ENCODE measurements around the gene FRMD5.

The FRMD5 gene

DNA sequence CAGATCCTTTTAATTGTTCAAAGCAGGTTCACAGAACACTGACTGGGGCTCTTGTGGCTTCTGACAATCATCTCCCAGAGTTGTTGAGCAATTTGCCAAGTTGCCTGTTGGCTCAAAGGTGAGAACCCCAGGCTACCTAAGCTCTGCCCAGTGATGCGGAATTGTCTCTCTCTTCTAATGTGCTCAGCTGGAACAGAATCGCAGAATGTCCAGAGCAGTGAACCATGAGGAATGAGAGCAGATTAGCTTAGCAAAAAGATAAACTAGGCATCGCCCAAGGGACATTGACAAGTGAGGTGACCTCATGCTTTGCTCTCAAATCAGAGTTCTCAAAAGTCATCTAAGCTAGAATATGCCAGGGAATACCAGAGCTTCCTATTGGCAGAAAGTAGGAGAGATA is 220.2 kb downstream of the FRMD5 start:
- H3K4me3 ChIP-seq (ENCODE audit: low read length), result no peak overlapping the region
- H3K9me3 ChIP-seq (ENCODE audit: control insufficient read depth, insufficient read depth, low read length), result no peaks in the 10 kb centered on the region
- TF ChIP-seq, protein P1, sequence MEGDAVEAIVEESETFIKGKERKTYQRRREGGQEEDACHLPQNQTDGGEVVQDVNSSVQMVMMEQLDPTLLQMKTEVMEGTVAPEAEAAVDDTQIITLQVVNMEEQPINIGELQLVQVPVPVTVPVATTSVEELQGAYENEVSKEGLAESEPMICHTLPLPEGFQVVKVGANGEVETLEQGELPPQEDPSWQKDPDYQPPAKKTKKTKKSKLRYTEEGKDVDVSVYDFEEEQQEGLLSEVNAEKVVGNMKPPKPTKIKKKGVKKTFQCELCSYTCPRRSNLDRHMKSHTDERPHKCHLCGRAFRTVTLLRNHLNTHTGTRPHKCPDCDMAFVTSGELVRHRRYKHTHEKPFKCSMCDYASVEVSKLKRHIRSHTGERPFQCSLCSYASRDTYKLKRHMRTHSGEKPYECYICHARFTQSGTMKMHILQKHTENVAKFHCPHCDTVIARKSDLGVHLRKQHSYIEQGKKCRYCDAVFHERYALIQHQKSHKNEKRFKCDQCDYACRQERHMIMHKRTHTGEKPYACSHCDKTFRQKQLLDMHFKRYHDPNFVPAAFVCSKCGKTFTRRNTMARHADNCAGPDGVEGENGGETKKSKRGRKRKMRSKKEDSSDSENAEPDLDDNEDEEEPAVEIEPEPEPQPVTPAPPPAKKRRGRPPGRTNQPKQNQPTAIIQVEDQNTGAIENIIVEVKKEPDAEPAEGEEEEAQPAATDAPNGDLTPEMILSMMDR (IDR thresholded peaks at IDR 0.05; ENCODE audit: low read depth, low read length, poor library complexity, severe bottlenecking), result no peak
- TF ChIP-seq EZH2phosphoT487 (IDR thresholded peaks at IDR 0.05; ENCODE audit: borderline replicate concordance, low read length), result no peak
- peaks cover 7% of the 10 kb centered on the region; the same call in 1 of the 2 replicates for H3K27me3 ChIP-seq (ENCODE audit: control insufficient read depth, low read length)
- H3K4me1 ChIP-seq (ENCODE audit: control insufficient read depth, low read length), result peaks cover 7% of the 10 kb centered on the region; the same call in 1 of the 2 replicates
- no peak overlapping the region for H3K27ac ChIP-seq (ENCODE audit: low read depth, low read length)
- no peaks in the 10 kb centered on the region for H3K79me2 ChIP-seq (ENCODE audit: control insufficient read depth, low read length)
- no peaks in the 10 kb centered on the region for H3K36me3 ChIP-seq (ENCODE audit: control insufficient read depth, low read length)
- no peaks in the 10 kb centered on the region for H3F3A ChIP-seq (ENCODE audit: control insufficient read depth, insufficient read depth)
- no peaks in the 10 kb centered on the region for H3K9me2 ChIP-seq (replicated peaks; ENCODE audit: control insufficient read depth, low read length)
- no peaks in the 10 kb centered on the region for H4K20me1 ChIP-seq (ENCODE audit: control insufficient read depth, insufficient read depth, low read depth, low read length)
- no peak overlapping the region for H3K4me2 ChIP-seq (ENCODE audit: low read length)

DNA sequence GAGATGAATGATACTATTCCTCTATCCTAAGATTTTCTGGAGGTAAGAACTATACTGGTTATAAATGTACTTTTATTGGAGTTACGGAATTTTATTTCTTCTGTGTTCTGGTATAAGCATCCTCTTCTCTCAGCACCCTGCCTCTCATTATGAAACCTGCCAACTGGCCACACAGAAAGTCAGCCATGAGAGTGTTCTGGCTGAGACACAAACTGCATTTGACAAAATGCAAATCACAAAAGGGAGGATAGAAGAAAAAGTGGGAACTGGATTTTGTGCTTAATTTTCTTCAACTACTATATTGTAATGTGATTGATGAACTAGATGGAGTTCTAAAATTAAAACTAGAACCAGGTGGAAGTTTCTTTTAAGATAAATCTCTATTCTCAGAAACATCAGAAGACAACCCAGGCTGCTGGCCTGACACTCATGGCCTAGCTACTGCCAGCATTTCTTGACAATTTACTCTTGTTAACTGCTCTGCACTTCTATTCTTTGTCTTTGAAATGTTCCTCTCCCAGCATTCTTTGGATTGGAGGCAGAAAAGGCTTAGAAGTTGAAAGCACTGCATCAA is 225.2 kb downstream of the FRMD5 start:
- H3F3A ChIP-seq (ENCODE audit: control insufficient read depth, insufficient read depth), result no peaks in the 10 kb centered on the region
- no peak overlapping the region for H3K4me3 ChIP-seq (ENCODE audit: low read length)
- no peak overlapping the region for H3K4me2 ChIP-seq (ENCODE audit: low read length)
- H4K20me1 ChIP-seq (ENCODE audit: control insufficient read depth, insufficient read depth, low read depth, low read length), result no peaks in the 10 kb centered on the region
- H3K4me1 ChIP-seq (ENCODE audit: control insufficient read depth, low read length), result 0 out of 2 replicates have a peak, but pooled peaks cover 1% of the 10 kb centered on the region
- no peaks in the 10 kb centered on the region for H3K79me2 ChIP-seq (ENCODE audit: control insufficient read depth, low read length)
- H3K27ac ChIP-seq (ENCODE audit: low read depth, low read length), result no peak overlapping the region
- no peaks in the 10 kb centered on the region for H3K9me3 ChIP-seq (ENCODE audit: control insufficient read depth, insufficient read depth, low read length)
- peaks cover 2% of the 10 kb centered on the region; the same call in 1 of the 2 replicates for H3K27me3 ChIP-seq (ENCODE audit: control insufficient read depth, low read length)
- no peak for TF ChIP-seq EZH2phosphoT487 (IDR thresholded peaks at IDR 0.05; ENCODE audit: borderline replicate concordance, low read length)
- no peaks in the 10 kb centered on the region for H3K9me2 ChIP-seq (replicated peaks; ENCODE audit: control insufficient read depth, low read length)
- H3K36me3 ChIP-seq (ENCODE audit: control insufficient read depth, low read length), result no peaks in the 10 kb centered on the region

DNA sequence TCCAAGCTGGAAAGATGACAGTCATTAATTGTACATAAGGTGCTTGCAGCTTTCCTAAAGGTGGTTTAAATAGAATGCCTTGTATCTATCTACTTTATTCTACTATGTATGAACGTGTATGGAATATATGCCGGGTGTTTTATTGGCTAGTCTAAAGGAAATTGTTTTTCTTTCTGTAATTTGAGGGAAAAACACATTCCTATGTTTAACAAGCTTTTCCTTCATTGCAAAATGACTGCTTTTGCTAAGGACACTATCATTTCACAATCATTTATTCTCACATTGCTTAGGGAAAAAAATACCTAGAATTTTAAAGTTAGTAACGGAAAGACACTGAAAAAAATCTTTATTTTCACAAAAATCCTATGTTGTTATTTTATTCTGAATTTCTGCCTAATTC is 226.5 kb downstream of the FRMD5 start:
- Histone ChIP-seq H3K9me3 (ENCODE audit: control insufficient read depth, insufficient read depth, low read length) (no peaks in the 10 kb centered on the region), H3K4me2 (ENCODE audit: low read length) (no peak overlapping the region), H4K20me1 (ENCODE audit: control insufficient read depth, insufficient read depth, low read depth, low read length) (no peaks in the 10 kb centered on the region), H3K9me2 (replicated peaks; ENCODE audit: control insufficient read depth, low read length) (no peaks in the 10 kb centered on the region), H3F3A (ENCODE audit: control insufficient read depth, insufficient read depth) (no peaks in the 10 kb centered on the region), H3K4me1 (ENCODE audit: control insufficient read depth, low read length) (no peaks in the 10 kb centered on the region), H3K4me3 (ENCODE audit: low read length) (no peak overlapping the region), H3K79me2 (ENCODE audit: control insufficient read depth, low read length) (no peaks in the 10 kb centered on the region), H3K36me3 (ENCODE audit: control insufficient read depth, low read length) (no peaks in the 10 kb centered on the region), H3K27ac (ENCODE audit: low read depth, low read length) (no peak overlapping the region), H3K27me3 (ENCODE audit: control insufficient read depth, low read length) (no peaks in the 10 kb centered on the region)
- TF ChIP-seq, protein P1 (IDR thresholded peaks at IDR 0.05; ENCODE audit: low read depth, low read length, poor library complexity, severe bottlenecking), result no peak
- no peak for TF ChIP-seq EZH2phosphoT487 (IDR thresholded peaks at IDR 0.05; ENCODE audit: borderline replicate concordance, low read length)

DNA sequence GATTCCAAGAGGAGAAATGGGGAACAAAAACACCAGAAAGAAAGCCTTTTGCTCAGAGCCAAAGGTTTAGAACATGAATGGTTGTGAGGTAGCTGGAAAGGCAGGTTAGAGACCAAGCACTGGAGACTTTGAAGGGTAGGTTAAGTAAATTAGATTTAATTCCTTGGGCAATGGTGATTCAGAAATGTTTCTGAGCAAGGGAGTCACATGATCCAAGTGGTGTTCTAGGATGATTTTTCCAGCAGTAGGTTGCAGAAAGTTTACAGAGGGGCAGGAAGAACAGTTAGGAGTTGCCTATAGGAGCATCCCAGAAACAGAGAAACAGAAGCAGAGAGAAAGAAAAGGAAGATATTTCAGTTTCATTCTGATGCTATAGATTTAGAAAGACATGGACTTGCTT is 228.4 kb downstream of the FRMD5 start:
- Histone ChIP-seq H3K27ac (ENCODE audit: low read depth, low read length) (no peak overlapping the region), H3F3A (ENCODE audit: control insufficient read depth, insufficient read depth) (no peaks in the 10 kb centered on the region), H3K27me3 (ENCODE audit: control insufficient read depth, low read length) (no peaks in the 10 kb centered on the region), H3K4me2 (ENCODE audit: low read length) (no peak overlapping the region), H3K9me2 (replicated peaks; ENCODE audit: control insufficient read depth, low read length) (no peaks in the 10 kb centered on the region), H3K4me1 (ENCODE audit: control insufficient read depth, low read length) (no peaks in the 10 kb centered on the region), H4K20me1 (ENCODE audit: control insufficient read depth, insufficient read depth, low read depth, low read length) (no peaks in the 10 kb centered on the region), H3K4me3 (ENCODE audit: low read length) (no peak overlapping the region), H3K79me2 (ENCODE audit: control insufficient read depth, low read length) (no peaks in the 10 kb centered on the region), H3K9me3 (ENCODE audit: control insufficient read depth, insufficient read depth, low read length) (no peaks in the 10 kb centered on the region), H3K36me3 (ENCODE audit: control insufficient read depth, low read length) (no peaks in the 10 kb centered on the region)
- TF ChIP-seq EZH2phosphoT487 (IDR thresholded peaks at IDR 0.05; ENCODE audit: borderline replicate concordance, low read length), result no peak
- TF ChIP-seq, protein P1 (IDR thresholded peaks at IDR 0.05; ENCODE audit: low read depth, low read length, poor library complexity, severe bottlenecking), result no peak
